Thymus (tissue), 11 donors: ENCODE measurements around the gene MAN2C1. TPM values are rescaled to one million over a fixed set of nuclear protein-coding genes. Genes with fewer than 3 reads are reported as not detected.

Experiments
- DNase-seq, 9 donors: peaks; one replicate each; pipeline ENCODE4 v3.0.0-alpha.2; 2013; ENCODE audit warnings: low spot score in 9 of 9, low read depth in 6 of 9, missing footprints in 1 of 9
- H3K27ac ChIP-seq, 2 donors: one replicate each; pipeline ENCODE4 v1.5.1; 2013; ENCODE audit warnings: control low read depth in 1 of 2, low read depth in 1 of 2, low read length in 1 of 2, mild to moderate bottlenecking in 1 of 2, moderate library complexity in 1 of 2
- H3K27me3 ChIP-seq, 2 donors: one replicate each; pipeline ENCODE4 v1.5.1; 2013; ENCODE audit warnings: low read length in 1 of 2; ENCODE audit not compliant: control insufficient read depth in 2 of 2, insufficient read depth in 1 of 2
- H3K36me3 ChIP-seq, 2 donors: one replicate each; pipeline ENCODE4 v1.5.1; 2013; ENCODE audit warnings: low read length in 1 of 2, mild to moderate bottlenecking in 1 of 2, moderate library complexity in 1 of 2; ENCODE audit not compliant: control insufficient read depth in 2 of 2, insufficient read depth in 2 of 2
- H3K4me1 ChIP-seq, 2 donors: one replicate each; pipeline ENCODE4 v1.5.1; 2013; ENCODE audit warnings: low read length in 2 of 2; ENCODE audit not compliant: control insufficient read depth in 2 of 2, insufficient read depth in 2 of 2
- H3K4me3 ChIP-seq, 2 donors: one replicate each; pipeline ENCODE4 v1.5.1; 2013; ENCODE audit warnings: low read length in 2 of 2, control low read depth in 1 of 2, mild to moderate bottlenecking in 1 of 2
- H3K9me3 ChIP-seq, 2 donors: one replicate each; pipeline ENCODE4 v1.5.1; 2013; ENCODE audit warnings: low read length in 1 of 2, mild to moderate bottlenecking in 1 of 2; ENCODE audit not compliant: control insufficient read depth in 2 of 2, insufficient read depth in 1 of 2
- WGBS: extraction: QIAGEN DNeasy Blood & Tissue Kit; methylation state at CpG from one replicate; pipeline ENCODE4 v1.1.7; 2013; 5-methylcytosine and 5-hydroxymethylcytosine counted together
- polyA plus RNA-seq: library from polyadenylated mRNA; stranded (reverse); fragments of 200-250 nt; gene quantifications from one replicate; pipeline ENCODE4 v1.2.3, GENCODE V29; 2013
- total RNA-seq: library from RNA; stranded (reverse); fragments of 120-200 nt; gene quantifications from one replicate; pipeline ENCODE4 v1.2.4, GENCODE V29; 2013
- donor health status: healthy.

Gene MAN2C1
- total and polyA plus RNA-seq, 2 donors, result 64.3 to 280 TPM

DNA sequence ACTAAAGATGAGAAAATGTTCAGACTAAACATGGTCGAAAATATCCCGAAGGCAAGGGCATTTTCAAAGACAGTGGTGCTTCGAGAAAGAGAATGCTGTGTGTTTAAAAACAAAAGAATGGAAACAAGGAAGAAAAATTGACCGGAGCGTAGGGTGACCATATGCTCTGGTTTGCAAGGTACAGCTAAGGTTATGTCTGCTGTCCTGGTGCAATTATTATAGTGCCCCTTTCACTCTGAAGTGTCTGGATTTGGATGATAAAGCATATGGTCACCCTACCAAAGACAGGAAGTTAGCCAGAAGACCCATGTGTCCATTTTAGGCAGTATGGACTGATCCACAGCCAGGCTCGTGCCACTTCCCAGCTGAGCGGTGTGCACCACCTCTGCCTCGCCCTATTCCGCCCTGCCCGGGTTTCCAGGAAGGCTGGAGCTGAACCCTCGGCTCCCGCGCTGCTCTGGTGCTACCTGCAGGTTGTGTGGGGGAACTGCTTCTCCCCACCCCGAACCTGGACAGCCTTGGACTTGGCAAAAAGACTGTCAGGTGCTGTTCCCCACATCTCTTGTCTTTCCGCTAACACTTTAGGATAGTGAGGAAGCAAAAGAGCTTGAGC lies 60.5 kb downstream of the MAN2C1 start:
- Histone ChIP-seq H3K27me3 (peaks cover 0 to 11% of the 10 kb centered on the region in 2 donors), H3K9me3 (no peaks in the 10 kb centered on the region), H3K36me3 (no peaks in the 10 kb centered on the region), H3K4me1 (no peaks in the 10 kb centered on the region), H3K4me3 (no peak overlapping the region), H3K27ac (no peak overlapping the region)
- peak in 4 of 9 donors; percentile 2 to 26 (median 16) for DNase-seq
- 41% methylated on average over 15 of the region's 15 CpGs for WGBS

DNA sequence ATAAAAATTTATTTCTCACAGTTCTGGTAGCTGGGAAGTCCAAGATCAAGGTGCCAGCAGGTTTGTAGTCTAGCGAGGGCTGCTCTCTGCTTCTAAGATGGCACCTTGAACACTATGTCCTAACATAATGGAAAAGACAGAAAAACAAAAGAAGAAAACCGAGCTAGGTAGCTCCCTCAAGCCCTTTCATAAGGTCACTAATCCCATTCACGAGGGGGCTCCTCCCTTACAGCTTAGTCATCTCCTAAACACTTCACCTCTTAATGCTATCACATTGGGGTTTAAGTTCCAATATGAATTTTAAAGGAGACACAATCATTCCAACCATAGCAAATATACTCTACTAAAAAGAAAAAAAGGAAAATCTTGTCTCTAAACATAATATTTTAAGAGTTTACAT lies 62.2 kb downstream of the MAN2C1 start:
- Histone ChIP-seq H3K27me3 (peaks cover 0 to 11% of the 10 kb centered on the region in 2 donors), H3K4me1 (no peaks in the 10 kb centered on the region), H3K36me3 (no peaks in the 10 kb centered on the region), H3K27ac (no peak overlapping the region), H3K9me3 (no peaks in the 10 kb centered on the region), H3K4me3 (no peak overlapping the region)
- 91% methylated on average over 3 of the region's 3 CpGs for WGBS
- DNase-seq, result no peak

Other genes with a start within 250 kb of the MAN2C1 start
- 6.1 TPM for gene C15orf39, start 166.7 kb downstream of the MAN2C1 start, total RNA-seq
- gene C15orf39, start 166.7 kb downstream of the MAN2C1 start, polyA plus RNA-seq, result 7.0 TPM
- gene GOLGA6C, start 110.3 kb downstream of the MAN2C1 start, total RNA-seq, result 0.05 TPM
- 0.05 TPM for gene GOLGA6C, start 110.3 kb downstream of the MAN2C1 start, polyA plus RNA-seq
- 0.05 TPM for gene GOLGA6D, start 85.8 kb downstream of the MAN2C1 start, total RNA-seq
- gene GOLGA6D, start 85.8 kb downstream of the MAN2C1 start, polyA plus RNA-seq, result 0.05 TPM
- gene COMMD4, start 32.5 kb downstream of the MAN2C1 start, total RNA-seq, result 106 TPM
- 99.0 TPM for gene COMMD4, start 32.5 kb downstream of the MAN2C1 start, polyA plus RNA-seq
- gene NEIL1, start 21.6 kb downstream of the MAN2C1 start, total RNA-seq, result 30.8 TPM
- 77.9 TPM for gene NEIL1, start 21.6 kb downstream of the MAN2C1 start, polyA plus RNA-seq
- 23.6 TPM for gene SIN3A, start 83.1 kb upstream of the MAN2C1 start, total RNA-seq
- 18.4 TPM for gene SIN3A, start 83.1 kb upstream of the MAN2C1 start, polyA plus RNA-seq
- 12.1 TPM for gene PTPN9, start 210.7 kb upstream of the MAN2C1 start, total RNA-seq
- 12.3 TPM for gene PTPN9, start 210.7 kb upstream of the MAN2C1 start, polyA plus RNA-seq